Suppressor macrophage (primary cell): ENCODE data around the gene CPA2.

ENCODE experiments used
- DNase-seq, 4 experiments: peaks; one replicate each; pipeline ENCODE4 v3.0.0-alpha.2; 2020 to 2022

CPA2 gene

DNA sequence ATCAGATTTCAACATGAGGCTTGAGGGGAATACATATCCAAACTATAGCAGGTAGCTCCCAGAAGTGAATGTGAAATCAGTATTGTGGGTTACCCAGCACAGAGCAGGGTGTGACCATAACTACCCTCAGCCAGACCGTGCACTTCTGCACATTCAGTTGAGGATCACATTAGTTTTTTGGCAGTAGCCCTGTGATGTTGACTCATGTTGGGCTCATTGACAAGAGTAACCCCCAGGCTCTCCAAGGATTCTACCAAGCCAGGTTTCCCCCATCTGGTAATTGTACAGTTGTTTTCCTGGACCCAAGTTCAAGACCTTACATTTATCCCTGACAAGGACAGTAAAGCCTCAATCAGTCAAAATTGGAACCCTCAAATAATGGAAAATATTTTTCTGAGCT lies 14.6 kb downstream of the CPA2 start:
- no peak for DNase-seq

DNA sequence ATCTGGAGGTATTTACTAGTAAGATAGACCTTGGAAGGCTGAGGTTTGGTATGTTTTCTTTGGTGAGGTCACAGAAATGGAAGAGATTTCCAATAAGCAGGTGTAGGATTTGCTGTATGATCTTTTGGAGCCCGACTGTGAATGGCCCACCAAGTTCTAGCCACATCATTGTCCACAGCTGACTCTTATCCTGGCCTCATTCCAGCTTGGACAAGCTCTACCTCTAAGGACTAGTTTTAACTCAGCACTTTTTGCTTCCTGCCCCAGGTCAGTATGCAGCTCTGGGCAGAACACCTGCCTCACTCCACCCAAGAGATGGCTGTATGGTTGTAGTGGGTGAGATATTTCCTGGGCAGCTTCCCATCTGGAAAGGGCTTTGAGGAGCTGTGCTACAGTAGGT lies 20.2 kb downstream of the CPA2 start:
- no peak for DNase-seq

DNA sequence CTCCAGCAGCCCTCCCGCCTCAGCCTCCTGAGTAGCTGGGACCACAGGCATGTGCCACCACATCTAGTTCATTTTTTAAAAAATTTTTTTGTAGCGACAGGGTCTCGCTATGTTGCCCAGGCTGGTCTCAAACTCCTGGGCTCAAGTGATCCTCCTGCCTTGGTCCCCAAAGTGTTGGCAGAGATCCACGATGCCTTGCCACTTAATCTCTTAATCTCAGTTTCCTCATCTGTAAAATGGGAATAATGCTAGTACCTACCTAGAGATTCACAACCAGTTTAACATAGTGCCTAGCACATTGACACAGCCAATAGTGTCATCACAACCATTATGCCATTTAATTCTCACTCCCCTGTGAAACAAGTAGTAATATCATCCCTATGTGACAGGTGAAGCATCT lies 21.5 kb downstream of the CPA2 start:
- no peak for DNase-seq

DNA sequence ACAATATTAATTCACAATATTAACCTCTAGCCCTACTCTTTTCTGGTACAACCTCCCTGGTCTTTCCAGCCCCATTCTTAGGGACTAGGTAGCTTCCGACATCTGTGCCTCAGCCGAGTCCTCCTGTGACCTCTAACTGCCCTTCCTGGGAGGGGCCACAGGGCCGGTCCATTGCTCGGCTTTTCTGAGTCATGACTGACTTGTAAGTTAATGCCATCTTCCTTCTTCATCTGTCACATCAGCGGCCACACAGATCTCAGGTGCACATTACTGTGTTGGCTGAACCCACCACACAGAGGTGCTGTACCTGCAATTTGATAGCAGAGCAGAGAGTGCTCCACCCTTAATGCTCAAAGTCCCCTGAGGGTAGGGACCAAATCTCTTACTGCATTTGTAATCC lies 22.2 kb downstream of the CPA2 start:
- no peak for DNase-seq

DNA sequence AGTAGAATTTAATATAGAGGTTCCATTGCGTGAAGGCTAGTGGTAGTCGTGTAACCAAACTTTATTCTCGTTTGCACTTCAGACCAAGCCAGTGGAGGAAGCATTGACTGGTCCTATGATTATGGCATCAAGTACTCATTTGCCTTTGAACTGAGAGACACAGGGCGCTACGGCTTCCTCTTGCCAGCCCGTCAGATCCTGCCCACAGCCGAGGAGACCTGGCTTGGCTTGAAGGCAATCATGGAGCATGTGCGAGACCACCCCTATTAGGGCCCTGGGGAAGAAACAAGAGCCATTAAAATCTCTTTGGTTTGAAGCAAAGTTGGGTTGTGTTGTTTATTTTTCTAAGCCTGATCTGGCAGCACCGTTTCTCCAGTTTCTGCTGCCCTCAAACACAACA lies 22.8 kb downstream of the CPA2 start:
- DNase-seq = no peak

DNA sequence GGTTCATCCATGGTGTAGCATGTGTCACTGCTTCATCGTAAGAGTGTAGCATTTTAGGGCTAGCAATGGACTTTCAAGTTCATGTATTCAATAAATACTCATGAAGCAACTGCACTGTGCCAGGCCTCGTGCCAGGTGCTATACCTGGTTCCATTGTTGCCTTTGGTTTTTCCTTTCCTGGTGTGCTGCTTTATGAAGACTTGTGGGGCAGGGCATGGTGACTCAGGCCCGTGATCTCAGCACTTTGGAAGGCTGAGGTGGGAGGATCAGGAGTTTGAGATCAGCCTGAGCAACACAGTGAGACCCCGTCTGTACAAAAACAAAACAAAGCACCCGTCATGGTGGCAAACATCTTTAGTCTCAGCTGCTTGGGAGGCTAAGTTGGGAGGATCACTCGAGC lies 24.1 kb downstream of the CPA2 start:
- no peak for DNase-seq

DNA sequence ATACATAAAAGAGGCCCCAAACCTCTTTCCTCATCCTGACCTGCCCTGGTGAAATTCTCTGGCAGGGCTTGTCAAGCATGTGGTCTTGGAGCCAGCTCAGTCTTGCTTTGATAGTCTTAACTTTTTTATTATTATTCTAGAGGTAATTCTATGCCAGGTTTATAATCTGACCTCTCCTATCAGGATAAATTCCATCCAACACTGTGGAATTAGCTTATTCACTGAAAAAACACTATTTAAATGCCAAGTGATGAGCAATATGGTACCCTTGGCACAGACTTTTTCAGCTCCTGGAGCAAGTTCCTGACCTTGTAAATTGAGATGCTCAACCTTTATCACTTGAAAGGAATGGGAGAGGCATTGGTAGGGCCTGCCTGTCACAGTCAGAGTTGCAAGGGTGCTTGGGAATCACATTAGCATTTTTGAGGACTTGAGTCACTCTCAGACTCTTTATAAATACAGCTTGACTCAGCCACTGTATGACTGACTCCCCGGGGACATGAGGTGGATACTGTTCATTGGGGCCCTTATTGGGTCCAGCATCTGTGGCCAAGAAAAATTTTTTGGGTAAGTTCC lies 26.1 kb downstream of the CPA2 start, which contains the start of gene CPA4:
TSS of gene CPA4 (plus strand) at position 480 of the 576 bp plus-strand sequence. CDS start at position 500, 20 bp downstream.
- no peak for DNase-seq

DNA sequence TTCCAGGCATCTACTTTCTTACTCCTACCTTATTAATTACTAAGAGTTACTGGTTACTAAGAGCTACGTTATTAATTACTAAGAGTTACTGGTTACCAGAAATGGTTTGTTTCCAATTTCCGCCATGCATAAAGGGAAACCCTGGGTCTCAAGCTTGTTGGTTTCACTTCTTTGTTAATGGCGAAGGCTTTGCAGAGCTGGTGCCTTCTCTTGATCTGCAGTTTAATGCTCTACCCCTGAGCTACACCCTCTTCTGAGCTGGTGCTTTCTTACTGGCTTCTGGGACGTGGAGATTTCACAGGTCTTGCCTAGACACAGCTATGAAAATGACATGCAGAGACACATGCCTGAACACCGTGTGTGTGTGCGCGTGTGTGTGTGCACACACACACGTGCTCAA lies 26.9 kb downstream of the CPA2 start:
- DNase-seq = no peak

DNA sequence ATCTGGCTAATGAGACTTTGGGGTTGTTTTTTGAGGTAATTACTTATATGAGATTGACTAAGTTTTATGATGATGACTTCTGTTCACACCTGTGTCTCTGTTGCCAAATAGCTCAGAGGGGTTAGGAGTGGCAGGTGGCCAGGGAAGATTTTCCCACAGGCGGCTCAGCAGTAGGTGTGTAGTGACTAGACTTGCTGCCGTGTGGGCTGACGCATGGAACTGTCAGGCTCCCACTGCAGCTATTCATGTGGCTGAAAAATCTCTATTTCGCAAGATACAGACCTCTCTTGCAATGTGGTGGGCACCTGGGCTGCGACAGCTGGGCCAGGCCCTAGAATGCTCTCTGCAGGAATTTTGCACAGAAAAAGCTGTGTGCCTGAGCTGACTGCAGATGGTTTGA lies 27.7 kb downstream of the CPA2 start:
- DNase-seq = no peak

DNA sequence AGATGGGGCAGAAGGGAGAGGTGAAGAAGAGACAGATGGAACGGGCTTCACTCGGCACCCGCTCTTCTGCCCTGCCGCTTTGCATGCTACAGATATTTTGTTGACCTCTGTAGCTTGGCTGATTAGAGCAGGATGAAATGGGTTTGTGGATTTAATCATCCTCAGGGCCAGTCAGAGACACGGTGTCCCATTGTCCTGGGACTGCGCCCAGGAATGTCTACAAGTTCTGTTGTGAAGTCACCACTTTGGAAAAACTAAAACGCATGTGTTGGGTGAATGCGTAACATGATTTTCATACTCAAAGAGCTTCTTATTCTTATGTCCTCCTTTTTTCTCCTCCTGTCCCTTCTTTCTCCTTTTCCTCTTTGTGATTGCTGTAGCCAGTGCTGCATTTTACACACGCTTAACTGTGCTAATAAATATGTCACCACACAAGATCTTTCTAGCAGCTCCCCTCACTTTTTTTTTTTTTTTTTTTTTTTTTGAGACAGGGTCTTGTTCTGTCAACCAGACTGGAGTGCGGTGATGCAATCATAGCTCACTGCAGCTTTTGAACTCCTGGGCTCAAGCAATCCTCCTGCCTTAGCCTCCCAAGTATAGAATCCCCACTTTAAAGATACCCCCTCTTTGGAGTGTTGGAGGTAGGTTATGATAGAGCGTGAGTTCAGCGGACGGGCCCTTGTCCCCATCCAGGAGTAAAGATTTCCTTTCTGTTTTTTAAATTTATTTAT lies 29.7 kb downstream of the CPA2 start:
- DNase-seq = no peak

DNA sequence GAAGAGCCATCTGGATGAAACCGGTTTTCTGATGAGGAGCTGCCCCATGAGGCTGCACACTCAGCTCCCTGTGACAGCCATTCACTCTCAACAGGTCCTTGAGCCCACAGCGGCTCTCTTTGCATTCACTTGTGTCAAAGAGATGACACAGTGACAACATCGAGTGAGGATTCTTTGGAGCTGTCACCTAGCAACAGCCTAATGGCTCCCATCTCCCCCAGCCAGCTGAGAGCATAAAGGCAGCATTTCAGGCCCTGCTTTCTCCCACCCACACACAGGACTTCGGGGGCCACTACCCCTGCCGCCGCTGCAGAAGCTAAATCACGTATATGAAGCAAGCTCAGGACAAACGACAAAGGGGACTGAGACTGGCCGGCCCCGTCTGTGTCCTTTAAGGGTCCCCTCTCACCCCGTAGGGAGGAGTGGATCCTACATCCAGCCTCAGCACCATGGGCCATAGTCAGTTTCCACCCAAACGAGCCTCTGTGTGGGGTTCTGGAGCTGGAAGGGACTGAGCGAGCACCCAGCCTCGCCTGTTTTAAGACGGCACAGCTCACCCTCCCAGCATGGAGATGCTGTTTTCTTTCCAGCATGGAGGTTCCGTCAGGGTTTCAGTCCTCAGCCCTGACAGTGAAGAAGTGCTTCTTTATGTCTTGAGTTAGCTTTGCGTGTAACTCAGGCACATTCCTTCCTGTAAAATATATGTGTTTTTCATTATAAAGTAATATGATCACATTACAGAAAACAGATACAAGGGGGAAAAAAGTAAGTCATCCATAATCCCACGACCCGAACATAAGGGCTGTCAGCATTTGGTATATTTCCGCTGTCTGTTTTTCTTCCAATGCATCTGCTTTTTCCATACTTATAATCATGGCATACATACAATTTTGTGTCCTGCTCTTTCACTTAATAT lies 31.2 kb downstream of the CPA2 start:
- no peak for DNase-seq

DNA sequence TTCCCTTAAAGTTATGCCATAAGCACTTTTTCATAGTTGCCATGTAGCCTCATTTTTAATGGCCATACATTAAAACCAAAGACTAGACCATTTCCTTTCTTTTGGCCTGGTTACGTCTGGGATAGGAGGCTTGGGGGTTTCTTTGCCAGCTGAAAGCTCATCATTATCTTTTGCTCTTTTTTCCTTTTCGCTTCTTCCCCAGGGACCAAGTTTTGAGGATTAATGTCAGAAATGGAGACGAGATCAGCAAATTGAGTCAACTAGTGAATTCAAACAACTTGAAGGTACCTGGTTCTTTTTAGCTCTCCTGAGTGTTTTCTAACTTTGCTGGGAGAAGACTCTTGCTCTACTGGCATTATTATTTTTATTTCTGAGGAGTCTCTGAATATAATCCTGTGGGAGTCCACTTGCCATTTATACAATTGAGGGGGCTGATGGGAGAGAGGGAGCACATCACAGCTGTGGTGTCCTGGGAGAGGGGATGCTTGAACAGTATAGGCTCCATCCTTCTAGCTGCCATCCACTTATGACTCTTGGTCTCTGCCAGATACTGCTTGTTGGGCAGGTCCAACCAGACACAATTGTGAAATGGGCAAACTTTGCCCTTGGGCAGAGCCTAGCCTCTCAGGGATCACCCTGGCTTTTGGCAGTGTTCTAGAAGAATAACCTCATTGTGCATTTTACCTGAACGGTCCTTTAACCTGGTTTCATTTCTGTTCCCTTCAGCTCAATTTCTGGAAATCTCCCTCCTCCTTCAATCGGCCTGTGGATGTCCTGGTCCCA lies 32.1 kb downstream of the CPA2 start:
- DNase-seq = no peak

DNA sequence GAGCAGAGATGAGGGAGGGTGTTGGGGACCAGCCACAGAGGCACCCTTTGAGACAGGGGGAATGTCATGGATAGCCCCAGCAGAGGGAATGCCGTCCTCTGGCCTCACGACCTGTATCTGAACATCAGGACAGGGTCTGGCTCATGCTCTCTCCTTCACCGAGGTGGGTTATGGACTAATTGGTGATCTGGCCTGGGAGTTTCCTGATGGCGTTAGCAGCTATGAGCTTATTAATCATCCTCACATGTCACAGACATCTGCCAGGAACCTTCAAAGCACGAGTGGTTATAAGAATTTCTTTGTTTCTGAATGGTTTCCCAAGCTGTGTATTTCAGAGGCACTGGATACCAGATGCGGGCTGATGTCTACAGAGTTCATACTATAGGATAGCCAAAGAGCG lies 33.2 kb downstream of the CPA2 start:
- no peak for DNase-seq

DNA sequence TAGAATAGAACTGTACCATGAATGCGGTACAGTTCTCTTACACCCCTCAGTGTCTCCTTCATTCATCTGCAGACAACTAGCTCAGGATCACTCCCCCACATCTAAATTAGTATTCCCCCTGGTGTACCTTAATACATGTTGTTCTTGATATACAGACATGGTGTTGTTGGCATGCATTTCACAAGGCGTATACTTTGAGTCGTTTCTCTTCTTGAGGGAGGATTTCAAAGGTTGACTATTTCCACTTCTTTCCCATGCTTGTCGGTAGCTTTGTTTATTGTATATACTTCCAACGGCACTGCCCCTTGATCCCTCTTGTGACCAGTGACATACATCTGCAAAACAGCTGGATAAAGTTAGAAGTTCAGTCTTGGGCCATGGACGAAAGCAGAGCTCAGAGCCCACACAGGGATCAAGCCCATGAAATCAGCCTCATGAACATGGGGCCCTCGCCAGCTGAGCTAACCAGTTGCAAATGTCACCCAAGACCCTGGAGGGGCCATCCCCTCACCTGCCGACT lies 34.9 kb downstream of the CPA2 start:
- DNase-seq = no peak

DNA sequence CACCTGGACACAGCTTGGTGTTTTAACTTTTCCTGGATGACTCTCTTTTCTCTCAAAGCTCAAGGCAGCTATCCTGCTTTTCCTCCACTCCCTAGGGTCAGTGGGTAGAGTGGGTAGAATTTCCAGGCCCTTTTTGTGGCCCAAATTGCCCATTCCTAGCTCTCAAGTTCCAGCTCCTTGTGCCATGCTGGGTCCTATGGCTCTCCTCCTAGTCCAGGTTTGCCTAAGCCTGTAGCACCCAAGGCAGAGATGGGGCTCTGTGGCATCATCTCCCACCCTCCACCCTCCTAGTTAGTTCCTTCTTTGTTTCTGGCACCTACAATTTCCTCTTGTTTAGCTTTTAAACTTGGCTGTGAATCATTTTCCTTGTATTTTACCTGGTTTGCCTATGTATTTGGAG lies 36.0 kb downstream of the CPA2 start:
- DNase-seq = no peak

DNA sequence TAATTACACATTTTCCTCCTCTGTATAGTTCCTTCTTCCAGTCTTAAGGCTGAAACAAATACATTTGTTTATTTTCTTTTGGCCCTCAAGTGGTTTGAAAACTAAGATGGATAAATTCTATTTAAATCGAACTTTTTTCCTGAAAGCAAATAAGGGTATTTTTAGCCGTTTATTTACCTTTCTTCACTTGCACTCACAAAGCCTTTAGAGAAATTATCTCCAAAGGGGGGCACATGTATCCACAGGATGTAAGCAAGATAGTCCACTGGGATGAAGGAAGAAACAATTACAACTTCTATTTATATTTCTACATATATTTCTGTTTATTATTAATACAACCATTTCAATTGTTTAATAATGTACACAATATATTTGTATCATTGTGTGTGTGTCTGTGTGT lies 36.5 kb downstream of the CPA2 start:
- DNase-seq = no peak

DNA sequence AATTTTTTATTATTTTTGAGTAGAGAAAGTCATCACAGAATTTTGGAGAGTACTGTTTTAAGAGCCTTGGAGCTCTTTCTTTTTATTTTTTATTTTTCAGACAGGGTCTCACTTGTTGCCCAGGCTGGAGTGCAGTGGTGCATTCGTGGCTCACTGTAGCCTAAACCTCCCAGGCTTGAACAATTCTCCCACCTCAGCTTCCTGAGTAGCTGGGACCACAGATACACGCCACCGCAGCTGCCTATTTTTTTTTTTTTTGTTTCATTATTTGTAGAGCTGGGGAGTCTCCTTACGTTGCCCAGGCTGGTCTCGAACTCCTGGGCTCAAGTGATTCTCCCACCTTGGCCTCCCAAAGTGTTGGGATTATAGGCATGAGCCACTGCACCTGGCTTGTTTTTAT lies 36.9 kb downstream of the CPA2 start:
- DNase-seq = no peak

DNA sequence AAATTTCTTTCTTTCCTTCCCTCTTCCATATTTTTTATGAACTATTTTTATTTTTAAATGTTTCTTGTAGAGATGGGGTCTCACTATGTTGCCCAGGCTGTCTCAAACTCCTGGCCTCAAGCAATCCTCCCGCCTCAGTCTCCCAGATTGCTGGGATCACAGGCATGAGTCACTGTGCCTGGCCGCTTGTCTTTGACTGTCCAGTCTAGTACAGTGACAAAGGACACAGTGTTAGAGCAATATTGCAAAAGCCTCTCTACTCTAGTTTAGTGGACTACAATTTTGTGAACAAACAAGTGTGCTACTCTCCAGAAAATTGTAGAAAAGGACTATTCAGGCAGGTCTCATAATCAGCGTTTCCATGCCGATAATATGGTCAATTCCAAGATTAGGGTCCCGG lies 37.3 kb downstream of the CPA2 start:
- DNase-seq = no peak

DNA sequence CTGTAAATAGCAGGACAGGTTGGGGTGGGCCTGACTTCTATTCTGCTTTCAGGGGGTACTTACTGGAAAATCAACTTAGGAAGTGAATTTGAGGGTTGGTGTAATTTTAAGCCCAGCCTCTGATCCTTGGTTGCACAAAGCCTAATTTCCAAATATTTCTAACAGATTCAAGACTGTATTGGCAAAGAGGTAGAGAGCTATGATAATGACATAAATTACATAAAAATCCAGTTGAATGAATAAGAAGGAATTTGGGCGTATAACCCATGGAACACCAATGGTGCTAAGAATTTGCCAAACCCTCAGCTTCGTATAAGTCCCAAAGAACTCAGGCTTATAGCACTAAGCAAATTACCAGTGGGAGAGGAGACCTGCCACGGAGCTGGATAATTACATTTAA lies 38.2 kb downstream of the CPA2 start:
- no peak for DNase-seq

DNA sequence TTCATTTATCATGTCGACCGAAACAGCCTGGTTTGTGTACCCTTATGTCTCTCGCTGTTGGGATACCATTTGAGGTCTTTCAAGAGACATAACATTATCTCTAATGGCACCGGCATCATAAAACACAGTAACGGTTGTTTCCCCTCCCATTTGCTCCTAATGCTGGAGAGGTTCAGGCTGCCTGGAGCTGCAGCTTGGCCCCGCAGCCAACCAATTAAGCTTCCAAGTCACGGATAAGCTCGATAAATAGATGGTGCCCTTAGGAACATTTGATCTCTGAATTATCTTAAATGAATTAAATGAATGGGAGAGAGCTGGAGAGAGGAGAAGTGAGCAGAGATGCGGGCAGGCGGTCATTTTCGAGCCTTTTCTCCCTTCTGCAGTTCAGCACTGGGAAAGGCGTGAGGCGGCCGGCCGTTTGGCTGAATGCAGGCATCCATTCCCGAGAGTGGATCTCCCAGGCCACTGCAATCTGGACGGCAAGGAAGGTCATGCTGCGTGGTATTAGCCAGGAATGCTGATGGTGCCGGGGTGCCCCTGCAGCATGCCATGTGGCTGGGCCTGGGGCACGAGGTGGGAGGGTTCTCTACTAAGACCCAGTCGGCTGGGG lies 38.9 kb downstream of the CPA2 start:
- no peak for DNase-seq

DNA sequence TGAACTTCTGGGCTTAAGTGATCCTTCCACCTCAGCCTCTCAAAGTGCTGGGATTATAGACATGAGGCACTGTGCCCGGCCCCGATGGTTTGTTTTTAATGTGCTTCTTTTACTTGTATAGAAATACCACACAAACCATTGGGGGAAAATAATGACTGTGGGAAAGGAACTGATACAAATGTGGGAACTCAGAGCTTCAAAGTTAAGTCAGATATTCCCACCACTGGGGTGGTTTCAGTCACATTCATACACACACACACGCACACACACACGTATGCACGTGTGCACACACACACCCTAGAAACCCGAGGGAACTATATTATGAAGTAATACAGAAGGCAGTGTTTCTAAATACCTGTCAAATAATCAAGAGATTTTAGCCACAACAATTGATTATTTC lies 43.3 kb downstream of the CPA2 start:
- DNase-seq = no peak

DNA sequence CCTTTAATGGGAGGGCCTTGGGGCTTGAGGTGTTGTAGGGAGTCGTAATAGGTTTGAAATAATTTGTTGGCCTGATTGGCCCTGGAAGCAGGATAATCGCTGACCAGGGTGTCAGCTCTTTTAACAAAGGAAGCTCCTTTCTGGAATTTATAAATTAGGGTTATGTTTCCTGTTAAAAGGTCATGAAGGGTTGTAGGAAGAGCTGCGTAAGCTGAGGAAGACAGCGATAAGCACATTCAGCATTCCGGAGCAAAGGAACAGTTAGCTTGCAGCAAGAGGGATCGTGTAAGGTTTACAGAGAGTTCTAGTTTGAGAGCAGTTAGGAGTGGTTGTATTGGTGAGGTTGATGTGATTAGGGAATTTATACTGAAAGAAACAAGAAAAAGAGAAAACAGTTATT lies 47.6 kb downstream of the CPA2 start:
- no peak for DNase-seq
